Fibroblast of lung (primary cell): Measurements from ENCODE around the gene SPTAN1. TPM values are rescaled to one million over a fixed set of nuclear protein-coding genes. Genes with fewer than 3 reads are reported as not detected.

Experiments used
- DNase-seq, 2 donors: peaks; one replicate each; pipeline versions ENCODE4 v3.0.0 to v3.0.0-alpha.2; 2010; ENCODE audit warnings: low read depth in 2 of 2
- H2AFZ ChIP-seq: 2 replicates; pipeline ENCODE4 v1.5.1; 2012; ENCODE audit warnings: low read length, control low read depth, inconsistent platforms
- H3K27ac ChIP-seq: 2 replicates; pipeline ENCODE4 v1.5.1; 2011; ENCODE audit warnings: low read length, control low read depth; ENCODE audit not compliant: insufficient read depth
- H3K27me3 ChIP-seq: 2 replicates; pipeline ENCODE4 v1.5.1; 2011; ENCODE audit warnings: mild to moderate bottlenecking, low read length; ENCODE audit not compliant: control insufficient read depth, insufficient read depth
- H3K36me3 ChIP-seq: 2 replicates; pipeline ENCODE4 v1.5.1; 2011; ENCODE audit warnings: low read length; ENCODE audit not compliant: control insufficient read depth, insufficient read depth
- H3K4me1 ChIP-seq: 2 replicates; pipeline ENCODE4 v1.5.1; 2011; ENCODE audit warnings: low read length; ENCODE audit not compliant: control insufficient read depth, insufficient read depth; ENCODE audit errors: extremely low read depth
- H3K4me2 ChIP-seq: 2 replicates; pipeline ENCODE4 v1.5.1; 2011; ENCODE audit warnings: low read length, control low read depth; ENCODE audit not compliant: insufficient read depth; ENCODE audit errors: extremely low read depth
- H3K4me3 ChIP-seq, 4 experiments: fragments of 200-600 bp in 1 of 4; sonication (generic) in 1 of 4; replicated peaks in 1 of 4; 2 replicates each; pipeline ENCODE4 v1.5.1; 2011 to 2016; ENCODE audit warnings: low read length in 4 of 4, low read depth in 3 of 4, mild to moderate bottlenecking in 3 of 4, control low read depth in 2 of 4, inconsistent platforms in 1 of 4, mixed read lengths in 1 of 4; ENCODE audit not compliant: insufficient read depth in 1 of 4; ENCODE audit errors: control extremely low read depth in 1 of 4
- H3K79me2 ChIP-seq: 2 replicates; pipeline ENCODE4 v1.5.1; 2012; ENCODE audit warnings: mild to moderate bottlenecking, low read length, inconsistent platforms; ENCODE audit not compliant: control insufficient read depth, insufficient read depth
- H3K9ac ChIP-seq: 2 replicates; pipeline ENCODE4 v1.5.1; 2011; ENCODE audit warnings: mild to moderate bottlenecking, low read length, control low read depth; ENCODE audit not compliant: insufficient read depth
- H3K9me3 ChIP-seq: 2 replicates; pipeline ENCODE4 v1.5.1; 2012; ENCODE audit warnings: low read depth, low read length; ENCODE audit not compliant: control insufficient read depth, insufficient read depth
- H4K20me1 ChIP-seq: 2 replicates; pipeline ENCODE4 v1.5.1; 2011; ENCODE audit warnings: low read length; ENCODE audit not compliant: control insufficient read depth, insufficient read depth; ENCODE audit errors: extremely low read depth
- EZH2 ChIP-seq: IDR thresholded peaks from 2 replicates; pipeline ENCODE4 v1.5.1; 2012; ENCODE audit warnings: low read length, control low read depth, mild to moderate bottlenecking; ENCODE audit errors: missing control alignments
- polyA plus RNA-seq, 2 donors: library from polyadenylated mRNA; depleted of rRNA in 1 of 2; stranded (reverse) in 1 of 2; unstranded in 1 of 2; fragments of >200 nt; gene quantifications; 2 replicates each; pipeline ENCODE4 v1.2.1, GENCODE V29; 2011 to 2012; ENCODE audit warnings: missing spikeins in 1 of 2
- total RNA-seq: library from RNA; depleted of rRNA; stranded (reverse); fragments of >200 nt; gene quantifications from 2 replicates; pipeline ENCODE4 v1.2.1, GENCODE V29; 2014
- TF ChIP-seq, protein P1 (sequence below), 2 donors: IDR thresholded peaks in 1 of 2; conservative IDR thresholded peaks in 1 of 2; 1 replicate in 1 of 2; 2 replicates in 1 of 2; pipeline ENCODE4 v1.5.1; 2011 to 2012; ENCODE audit warnings: low read length in 2 of 2, control low read depth in 1 of 2, inconsistent platforms in 1 of 2, low read depth in 1 of 2, mild to moderate bottlenecking in 1 of 2

The SPTAN1 gene
- total and polyA plus RNA-seq, 2 donors (not counting 1 experiment from before 2014, with no cell fraction given): 189 to 518 TPM

DNA sequence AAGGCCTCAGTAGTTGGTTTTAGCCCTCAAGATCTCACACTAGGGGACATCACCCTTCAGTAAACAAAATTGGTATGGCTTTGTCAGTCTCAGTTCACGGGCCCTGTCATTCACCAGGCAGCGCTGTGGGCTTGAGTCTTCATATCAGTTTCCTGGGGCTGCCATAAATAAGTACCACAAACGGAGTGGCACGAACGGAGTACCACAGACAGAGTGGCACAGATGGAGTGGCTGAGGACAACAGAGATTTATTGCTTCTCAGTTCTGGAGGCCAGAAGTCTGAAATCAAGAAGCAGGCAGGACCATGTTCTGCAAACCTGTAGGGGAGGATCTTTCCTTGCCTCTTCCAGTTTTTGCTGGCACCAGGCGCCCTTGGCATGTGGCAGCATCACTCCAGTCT lies 66.7 kb downstream of the SPTAN1 start:
- H3K36me3 ChIP-seq: peaks cover 45% of the 10 kb centered on the region
- TF ChIP-seq EZH2: no peak
- TF ChIP-seq, protein P1, sequence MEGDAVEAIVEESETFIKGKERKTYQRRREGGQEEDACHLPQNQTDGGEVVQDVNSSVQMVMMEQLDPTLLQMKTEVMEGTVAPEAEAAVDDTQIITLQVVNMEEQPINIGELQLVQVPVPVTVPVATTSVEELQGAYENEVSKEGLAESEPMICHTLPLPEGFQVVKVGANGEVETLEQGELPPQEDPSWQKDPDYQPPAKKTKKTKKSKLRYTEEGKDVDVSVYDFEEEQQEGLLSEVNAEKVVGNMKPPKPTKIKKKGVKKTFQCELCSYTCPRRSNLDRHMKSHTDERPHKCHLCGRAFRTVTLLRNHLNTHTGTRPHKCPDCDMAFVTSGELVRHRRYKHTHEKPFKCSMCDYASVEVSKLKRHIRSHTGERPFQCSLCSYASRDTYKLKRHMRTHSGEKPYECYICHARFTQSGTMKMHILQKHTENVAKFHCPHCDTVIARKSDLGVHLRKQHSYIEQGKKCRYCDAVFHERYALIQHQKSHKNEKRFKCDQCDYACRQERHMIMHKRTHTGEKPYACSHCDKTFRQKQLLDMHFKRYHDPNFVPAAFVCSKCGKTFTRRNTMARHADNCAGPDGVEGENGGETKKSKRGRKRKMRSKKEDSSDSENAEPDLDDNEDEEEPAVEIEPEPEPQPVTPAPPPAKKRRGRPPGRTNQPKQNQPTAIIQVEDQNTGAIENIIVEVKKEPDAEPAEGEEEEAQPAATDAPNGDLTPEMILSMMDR (conservative IDR thresholded peaks at IDR 0.05 in 1 of 2, IDR thresholded peaks at IDR 0.05 in 1 of 2; ENCODE audit: low read depth in 1 of 2, low read length in 2 of 2): no peak
- H3K4me3 ChIP-seq: no peak overlapping the region
- H3K79me2 ChIP-seq: no peaks in the 10 kb centered on the region
- H3K4me2 ChIP-seq: no peak overlapping the region
- no peak overlapping the region for H3K9ac ChIP-seq
- H3K4me1 ChIP-seq: no peaks in the 10 kb centered on the region
- H3K9me3 ChIP-seq: no peaks in the 10 kb centered on the region
- no peaks in the 10 kb centered on the region for H3K27me3 ChIP-seq
- no peak for DNase-seq
- no peak overlapping the region for H2AFZ ChIP-seq
- H3K27ac ChIP-seq: no peak overlapping the region
- no peaks in the 10 kb centered on the region for H4K20me1 ChIP-seq

DNA sequence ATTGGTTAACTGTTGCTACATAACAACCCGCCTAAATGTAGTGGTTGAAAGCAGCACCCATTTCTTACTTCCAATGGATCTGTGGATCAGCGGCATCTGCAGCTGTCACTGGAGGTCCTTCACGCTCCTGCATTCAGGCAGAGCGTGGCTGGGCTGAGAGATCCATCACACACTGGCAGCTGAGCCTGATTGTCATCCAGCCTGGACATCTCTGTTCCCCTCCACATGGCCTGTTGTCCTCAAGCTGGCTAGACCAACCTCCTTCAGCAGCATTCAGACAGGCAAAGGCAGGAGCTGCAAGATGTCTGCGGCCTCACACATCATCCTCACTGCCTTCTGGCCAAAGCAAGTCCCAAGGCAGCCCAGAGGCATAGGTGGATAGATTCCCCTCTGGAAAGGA lies 67.4 kb downstream of the SPTAN1 start:
- no peak overlapping the region for H2AFZ ChIP-seq
- no peaks in the 10 kb centered on the region for H3K27me3 ChIP-seq
- peaks cover 49% of the 10 kb centered on the region for H3K36me3 ChIP-seq
- no peaks in the 10 kb centered on the region for H3K79me2 ChIP-seq
- H3K27ac ChIP-seq: no peak overlapping the region
- no peaks in the 10 kb centered on the region for H3K4me1 ChIP-seq
- no peak for TF ChIP-seq EZH2
- TF ChIP-seq, protein P1 (conservative IDR thresholded peaks at IDR 0.05 in 1 of 2, IDR thresholded peaks at IDR 0.05 in 1 of 2; ENCODE audit: low read depth in 1 of 2, low read length in 2 of 2): no peak
- H4K20me1 ChIP-seq: no peaks in the 10 kb centered on the region
- no peak for DNase-seq
- no peaks in the 10 kb centered on the region for H3K9me3 ChIP-seq
- no peak overlapping the region for H3K9ac ChIP-seq
- no peak overlapping the region for H3K4me3 ChIP-seq
- no peak overlapping the region for H3K4me2 ChIP-seq

DNA sequence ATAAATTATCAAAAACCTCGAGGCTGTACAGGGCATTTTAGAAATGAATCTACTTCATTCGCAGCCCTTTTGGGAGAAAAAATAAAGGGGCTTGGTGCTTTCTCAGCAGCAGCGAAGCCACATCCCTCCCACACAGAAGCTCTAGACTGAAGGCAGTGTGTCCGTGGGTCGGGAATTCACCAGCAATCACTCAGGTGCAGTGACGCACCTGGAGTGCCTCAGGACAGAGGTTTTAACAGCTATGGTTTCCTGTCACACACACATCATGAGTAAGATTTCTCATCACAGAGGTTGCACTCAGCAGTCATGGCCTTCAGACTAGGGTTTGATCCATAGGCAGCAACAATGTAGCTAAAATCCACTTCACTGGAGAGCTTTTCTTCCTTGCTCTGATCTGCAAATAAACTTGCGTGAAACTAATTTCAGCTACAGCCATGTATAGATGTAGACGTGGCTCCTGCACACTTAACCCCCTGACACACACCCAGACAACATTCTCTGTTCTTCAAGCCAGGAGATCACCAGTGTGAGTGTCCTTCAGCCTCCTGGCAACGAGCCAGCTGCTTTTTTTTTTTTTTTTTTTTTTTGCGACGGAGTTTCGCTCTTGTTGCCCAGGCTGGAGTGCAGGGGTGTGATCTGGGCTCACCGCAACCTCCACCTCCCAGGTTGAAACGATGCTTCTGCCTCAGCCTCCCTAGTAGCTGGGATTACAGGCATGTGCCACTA lies 69.5 kb downstream of the SPTAN1 start:
- H3K9me3 ChIP-seq: no peaks in the 10 kb centered on the region
- H3K4me3 ChIP-seq: no peak overlapping the region
- no peak for DNase-seq
- H3K4me2 ChIP-seq: no peak overlapping the region
- TF ChIP-seq, protein P1 (conservative IDR thresholded peaks at IDR 0.05 in 1 of 2, IDR thresholded peaks at IDR 0.05 in 1 of 2; ENCODE audit: low read depth in 1 of 2, low read length in 2 of 2): no peak
- no peak overlapping the region for H2AFZ ChIP-seq
- no peaks in the 10 kb centered on the region for H3K27me3 ChIP-seq
- no peaks in the 10 kb centered on the region for H3K79me2 ChIP-seq
- peaks cover 50% of the 10 kb centered on the region for H3K36me3 ChIP-seq
- no peak overlapping the region for H3K9ac ChIP-seq
- H4K20me1 ChIP-seq: no peaks in the 10 kb centered on the region
- H3K4me1 ChIP-seq: no peaks in the 10 kb centered on the region
- no peak overlapping the region for H3K27ac ChIP-seq
